ENCODE data around the gene P3H1. TPM values are rescaled to one million over a fixed set of nuclear protein-coding genes. Genes with fewer than 3 reads are reported as not detected.

P3H1 gene
- total and polyA plus RNA-seq, 2 donors (not counting 1 experiment from before 2014, with no cell fraction given), result 42.2 to 51.3 TPM

DNA sequence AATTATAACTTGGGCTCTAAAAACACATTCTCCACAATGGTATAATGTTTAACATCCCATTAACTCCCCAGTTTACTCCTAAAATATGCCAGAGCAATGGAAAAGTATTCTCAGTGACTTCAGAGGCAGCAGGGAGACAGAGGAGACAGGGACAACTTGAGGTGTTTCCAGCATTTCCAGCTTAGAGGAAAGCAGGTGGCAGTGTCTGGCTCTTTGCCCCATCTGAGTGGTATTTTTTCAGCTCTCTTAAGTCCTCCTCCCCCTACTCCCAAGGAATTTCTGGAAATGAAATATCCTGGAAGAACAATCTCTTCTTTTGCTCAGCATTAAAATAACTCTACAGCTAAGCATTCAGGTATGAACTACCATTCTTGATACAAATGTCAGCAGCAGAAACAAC is 39.3 kb upstream of the P3H1 start:
- TF ChIP-seq EZH2 (IDR thresholded peaks at IDR 0.05; ENCODE audit: borderline replicate concordance, insufficient read depth, low read depth, low read length, poor library complexity, severe bottlenecking) (no peak), CTCF (IDR thresholded peaks at IDR 0.05) (no peak)
- H2AFZ ChIP-seq (ENCODE audit: insufficient read depth, low read depth, low read length, poor library complexity, severe bottlenecking), result no peak overlapping the region
- Mint-ChIP-seq H3K27me3 (no peaks in the 10 kb centered on the region), H3K9me3 (ENCODE audit: insufficient read depth) (no peaks in the 10 kb centered on the region), H3K27ac (no peak overlapping the region), H3K4me1 (no peaks in the 10 kb centered on the region), H3K4me3 (no peak overlapping the region)
- H3K27ac ChIP-seq (ENCODE audit: low read length in 2 of 2), result no peak overlapping the region
- H3K27me3 ChIP-seq (replicated peaks in 1 of 4; ENCODE audit: control extremely low read depth in 1 of 4, control insufficient read depth in 3 of 4, insufficient read depth in 4 of 4, low read length in 3 of 4), result no peaks in the 10 kb centered on the region
- H3K9me3 ChIP-seq (ENCODE audit: control extremely low read depth in 1 of 3, control insufficient read depth in 2 of 3, insufficient read depth in 1 of 3, low read length in 2 of 3), result peaks cover 0 to 2% (median 0%) of the 10 kb centered on the region in 3 donors
- H3K4me1 ChIP-seq (ENCODE audit: control insufficient read depth in 2 of 2, insufficient read depth in 2 of 2, low read length in 2 of 2), result no peaks in the 10 kb centered on the region
- H4K20me1 ChIP-seq (ENCODE audit: control insufficient read depth, insufficient read depth, low read length, poor library complexity, severe bottlenecking), result no peaks in the 10 kb centered on the region
- no peak for ATAC-seq (ENCODE audit: low read depth)
- peaks cover 2 to 9% of the 10 kb centered on the region in 2 experiments for H3K36me3 ChIP-seq (replicated peaks in 1 of 2; ENCODE audit: control extremely low read depth in 1 of 2, control insufficient read depth in 1 of 2, extremely low read depth in 1 of 2, insufficient read depth in 2 of 2, low read length in 1 of 2)
- no peak overlapping the region for H3K4me2 ChIP-seq (replicated peaks; ENCODE audit: low read depth, low read length, poor library complexity, severe bottlenecking)
- no peak overlapping the region for H3K4me3 ChIP-seq (ENCODE audit: control extremely low read depth in 1 of 5, extremely low read depth in 1 of 5, insufficient read depth in 1 of 5, low read depth in 2 of 5, low read length in 4 of 5)
- no peak overlapping the region for H3K9ac ChIP-seq (ENCODE audit: low read length)
- intact Hi-C loops (cut with micrococcal nuclease), result no loop called here
- peaks cover 6% of the 10 kb centered on the region for H3K79me2 ChIP-seq (ENCODE audit: control insufficient read depth, insufficient read depth, low read length)
- DNase-seq, result no peak
- ChIA-PET POLR2A (interaction anchor here (0.6 kb wide), 1 partner anchor 38 kb away, joined by 4 read pairs; no protein-coding TSS in a partner anchor), CTCF (interaction anchor here (1.0 kb wide), 1 partner anchor 49 kb away, joined by 3 read pairs; no protein-coding TSS in a partner anchor)

DNA sequence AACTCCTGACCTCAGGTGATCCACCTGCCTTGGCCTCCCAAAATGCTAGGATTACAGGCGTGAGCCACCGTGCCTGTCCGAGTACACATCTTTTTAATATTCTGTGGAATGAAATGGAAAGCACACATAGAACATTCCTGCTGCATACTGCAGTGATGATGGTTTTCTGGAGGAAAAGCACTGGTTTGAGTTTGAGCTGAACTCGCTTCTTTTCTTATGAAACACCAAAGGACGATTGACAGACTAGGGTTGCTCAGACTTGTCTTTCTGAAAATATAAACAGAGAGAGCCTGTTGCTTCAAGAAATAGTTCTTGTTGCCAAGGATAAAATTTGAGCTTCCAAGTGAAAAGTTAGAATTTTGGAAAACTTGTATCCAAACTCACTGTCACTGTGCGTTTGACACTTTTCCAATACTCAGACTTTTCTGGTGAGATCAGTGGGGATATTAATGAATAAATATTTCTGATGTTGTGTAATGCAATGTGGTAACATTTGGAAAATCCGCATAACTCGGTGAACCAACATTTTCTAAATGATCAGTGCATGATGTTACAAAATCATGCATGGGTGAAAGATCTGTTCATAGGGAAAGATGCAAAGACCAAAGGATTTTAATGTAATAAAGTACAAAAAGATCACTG is 35.1 kb upstream of the P3H1 start:
- Histone ChIP-seq H3K9ac (ENCODE audit: low read length) (no peak overlapping the region), H3K27ac (ENCODE audit: low read length in 2 of 2) (no peak overlapping the region), H2AFZ (ENCODE audit: insufficient read depth, low read depth, low read length, poor library complexity, severe bottlenecking) (no peak overlapping the region), H3K4me2 (replicated peaks; ENCODE audit: low read depth, low read length, poor library complexity, severe bottlenecking) (no peak overlapping the region), H3K4me3 (ENCODE audit: control extremely low read depth in 1 of 5, extremely low read depth in 1 of 5, insufficient read depth in 1 of 5, low read depth in 2 of 5, low read length in 4 of 5) (no peak overlapping the region), H3K27me3 (replicated peaks in 1 of 4; ENCODE audit: control extremely low read depth in 1 of 4, control insufficient read depth in 3 of 4, insufficient read depth in 4 of 4, low read length in 3 of 4) (no peaks in the 10 kb centered on the region), H4K20me1 (ENCODE audit: control insufficient read depth, insufficient read depth, low read length, poor library complexity, severe bottlenecking) (no peaks in the 10 kb centered on the region), H3K79me2 (ENCODE audit: control insufficient read depth, insufficient read depth, low read length) (no peaks in the 10 kb centered on the region), H3K9me3 (ENCODE audit: control extremely low read depth in 1 of 3, control insufficient read depth in 2 of 3, insufficient read depth in 1 of 3, low read length in 2 of 3) (peaks cover 0 to 2% (median 0%) of the 10 kb centered on the region in 3 donors), H3K4me1 (ENCODE audit: control insufficient read depth in 2 of 2, insufficient read depth in 2 of 2, low read length in 2 of 2) (no peaks in the 10 kb centered on the region), H3K36me3 (replicated peaks in 1 of 2; ENCODE audit: control extremely low read depth in 1 of 2, control insufficient read depth in 1 of 2, extremely low read depth in 1 of 2, insufficient read depth in 2 of 2, low read length in 1 of 2) (peaks cover 0 to 9% of the 10 kb centered on the region in 2 experiments)
- no peak for ATAC-seq (ENCODE audit: low read depth)
- Mint-ChIP-seq H3K27ac (no peak overlapping the region), H3K4me3 (no peak overlapping the region), H3K9me3 (ENCODE audit: insufficient read depth) (no peaks in the 10 kb centered on the region), H3K4me1 (no peaks in the 10 kb centered on the region), H3K27me3 (no peaks in the 10 kb centered on the region)
- intact Hi-C loops (cut with micrococcal nuclease), result no loop called here
- CTCF ChIA-PET, result interaction anchor here (0.8 kb wide), 1 partner anchor 72 kb away, joined by 3 read pairs; no protein-coding TSS in a partner anchor
- 83% methylated on average over 1 of the region's 8 CpGs for WGBS (ENCODE audit: insufficient coverage)
- no peak for DNase-seq
- POLR2A ChIA-PET, result no interaction called here
- no peak for TF ChIP-seq EZH2 (IDR thresholded peaks at IDR 0.05; ENCODE audit: borderline replicate concordance, insufficient read depth, low read depth, low read length, poor library complexity, severe bottlenecking)
- TF ChIP-seq CTCF (IDR thresholded peaks at IDR 0.05), result no peak

Measured in B cell (primary cell).